Tibial nerve (tissue), 3 donors: ENCODE data around the gene SMAD6.

Experiments
- POLR2A ChIP-seq, 2 donors: fragments of 450-650 bp; IDR thresholded peaks; one replicate each; pipeline ENCODE4 v1.6.1; 2017; ENCODE audit warnings: antibody characterized with exemption in 2 of 2, mild to moderate bottlenecking in 2 of 2, moderate library complexity in 2 of 2
- TF ChIP-seq, protein P1 (sequence below), 5 experiments: fragments of 200-600 bp in 3 of 5; fragments of 450-650 bp in 2 of 5; sonication (generic) in 3 of 5; IDR thresholded peaks; one replicate each; pipeline ENCODE4 v1.5.1; 2016 to 2019; ENCODE audit warnings: antibody characterized with exemption in 5 of 5, mild to moderate bottlenecking in 3 of 5, moderate library complexity in 2 of 5

- TF ChIP-seq, protein P1, sequence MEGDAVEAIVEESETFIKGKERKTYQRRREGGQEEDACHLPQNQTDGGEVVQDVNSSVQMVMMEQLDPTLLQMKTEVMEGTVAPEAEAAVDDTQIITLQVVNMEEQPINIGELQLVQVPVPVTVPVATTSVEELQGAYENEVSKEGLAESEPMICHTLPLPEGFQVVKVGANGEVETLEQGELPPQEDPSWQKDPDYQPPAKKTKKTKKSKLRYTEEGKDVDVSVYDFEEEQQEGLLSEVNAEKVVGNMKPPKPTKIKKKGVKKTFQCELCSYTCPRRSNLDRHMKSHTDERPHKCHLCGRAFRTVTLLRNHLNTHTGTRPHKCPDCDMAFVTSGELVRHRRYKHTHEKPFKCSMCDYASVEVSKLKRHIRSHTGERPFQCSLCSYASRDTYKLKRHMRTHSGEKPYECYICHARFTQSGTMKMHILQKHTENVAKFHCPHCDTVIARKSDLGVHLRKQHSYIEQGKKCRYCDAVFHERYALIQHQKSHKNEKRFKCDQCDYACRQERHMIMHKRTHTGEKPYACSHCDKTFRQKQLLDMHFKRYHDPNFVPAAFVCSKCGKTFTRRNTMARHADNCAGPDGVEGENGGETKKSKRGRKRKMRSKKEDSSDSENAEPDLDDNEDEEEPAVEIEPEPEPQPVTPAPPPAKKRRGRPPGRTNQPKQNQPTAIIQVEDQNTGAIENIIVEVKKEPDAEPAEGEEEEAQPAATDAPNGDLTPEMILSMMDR (IDR thresholded peaks at IDR 0.05), result no peak
- TF ChIP-seq POLR2A (IDR thresholded peaks at IDR 0.05), result peak in 1 of 2 donors; percentile 20
Observed at GRCh38 chr15:66734961-66735908, 33.2 kb downstream of the SMAD6 start.
